HepG2 (cell line): ENCODE results near the gene COX6B1. TPM values are rescaled to one million over a fixed set of nuclear protein-coding genes. Genes with fewer than 3 reads are reported as not detected.

ENCODE experiments used
- ARID4A ChIP-seq: sonication (generic); formaldehyde crosslinking; IDR thresholded peaks from 2 replicates; pipeline ENCODE4 v1.5.0; 2020; ENCODE audit warnings: mild to moderate bottlenecking, missing genetic modification reagents, borderline replicate concordance
- ARNT2 ChIP-seq: sonication (generic); formaldehyde crosslinking; IDR thresholded peaks from 2 replicates; pipeline ENCODE4 v1.8.0; 2022; ENCODE audit warnings: mild to moderate bottlenecking, low read depth, missing genetic modification reagents, moderate library complexity
- GABPA ChIP-seq, 2 experiments: IDR thresholded peaks; 2 replicates each; pipeline ENCODE4 v1.6.1; 2011 to 2016; ENCODE audit warnings: low read depth in 2 of 2, low read length in 1 of 2, missing biosample characterization in 1 of 2, missing genetic modification characterization in 1 of 2
- KDM5B ChIP-seq: sonication (generic); formaldehyde crosslinking; IDR thresholded peaks from 2 replicates; pipeline ENCODE4 v1.4.0; 2020; ENCODE audit warnings: missing genetic modification reagents, mild to moderate bottlenecking, borderline replicate concordance
- LCORL ChIP-seq, 2 experiments: fragments of 450-650 bp in 1 of 2; sonication (generic) in 1 of 2; formaldehyde crosslinking in 1 of 2; IDR thresholded peaks; 2 replicates each; pipeline versions ENCODE4 v1.5.0 to v1.6.1; 2017 to 2020; ENCODE audit warnings: antibody characterized with exemption in 1 of 2, missing genetic modification reagents in 1 of 2
- MEF2D ChIP-seq: sonication (generic); formaldehyde crosslinking; IDR thresholded peaks from 2 replicates; pipeline ENCODE4 v1.5.1; 2020; ENCODE audit warnings: mild to moderate bottlenecking, missing genetic modification reagents
- NR2F6 ChIP-seq, 2 experiments: IDR thresholded peaks; 2 replicates each; pipeline ENCODE4 v1.6.1; 2016; ENCODE audit warnings: antibody characterized with exemption in 1 of 2, mild to moderate bottlenecking in 1 of 2
- PCBP1 ChIP-seq: fragments of 200-400 bp; formaldehyde crosslinking; IDR thresholded peaks from 2 replicates; pipeline ENCODE4 v1.6.1; 2017; ENCODE audit warnings: mild to moderate bottlenecking, low read depth, low read length, borderline replicate concordance
- SIX1 ChIP-seq: sonication (generic); formaldehyde crosslinking; IDR thresholded peaks from 2 replicates; pipeline ENCODE4 v1.4.0; 2020; ENCODE audit warnings: missing genetic modification reagents, borderline replicate concordance
- STAG1 ChIP-seq: sonication (generic); formaldehyde crosslinking; IDR thresholded peaks from 2 replicates; pipeline ENCODE4 v1.4.0; 2020; ENCODE audit warnings: missing genetic modification reagents
- ZBED4 ChIP-seq: sonication (generic); formaldehyde crosslinking; IDR thresholded peaks from 2 replicates; pipeline ENCODE4 v1.4.0; 2020; ENCODE audit warnings: missing genetic modification reagents, borderline replicate concordance
- ZBTB4 ChIP-seq: sonication (generic); formaldehyde crosslinking; IDR thresholded peaks from 2 replicates; pipeline ENCODE4 v1.4.0; 2020; ENCODE audit warnings: missing genetic modification reagents, mild to moderate bottlenecking, borderline replicate concordance
- ZNF326 ChIP-seq: sonication (generic); formaldehyde crosslinking; IDR thresholded peaks from 2 replicates; pipeline ENCODE4 v1.4.0; 2020; ENCODE audit warnings: missing genetic modification reagents, borderline replicate concordance
- ZNF614 ChIP-seq: IDR thresholded peaks from 2 replicates; pipeline ENCODE4 v1.6.1; 2018; ENCODE audit warnings: missing biosample characterization, missing genetic modification reagents, inconsistent platforms, borderline replicate concordance
- ZSCAN25 ChIP-seq: sonication (generic); formaldehyde crosslinking; IDR thresholded peaks from 2 replicates; pipeline ENCODE4 v1.8.0; 2022; ENCODE audit warnings: mild to moderate bottlenecking, missing genetic modification reagents
- polyA plus RNA-seq, 8 experiments: library from polyadenylated mRNA; depleted of rRNA in 3 of 8; stranded (reverse) in 7 of 8; unstranded in 1 of 8; fragments of >200 nt; fragmentation: Illumina TruSeq in 4 of 8; extraction: Trizol in 4 of 8; gene quantifications; 2 replicates each; pipeline versions ENCODE4 v1.2.1 to v1.2.3, GENCODE V29; 2011 to 2016; ENCODE audit warnings: low read depth in 4 of 8, missing spikeins in 1 of 8, mixed read lengths in 1 of 8; ENCODE audit not compliant: insufficient read depth in 1 of 8
- total RNA-seq, 5 experiments: library from RNA; depleted of rRNA; stranded (reverse); fragments of >200 nt; fragmentation: Illumina TruSeq; extraction: Trizol; gene quantifications; 2 replicates each; pipeline ENCODE4 v1.2.3, GENCODE V29; 2016; ENCODE audit warnings: low read depth in 1 of 5

Gene COX6B1
- total and polyA plus RNA-seq, 2 of the 13 experiments (the other 11 are each of a cell fraction or from before 2014, with no cell fraction given) = 481 to 487 TPM

- no peak for TF ChIP-seq ZNF326 (CRISPR knock-in tag)
- no peak for TF ChIP-seq ZBTB4 (CRISPR knock-in tag)
- peak; percentile 98 for TF ChIP-seq PCBP1
- 0 out of 2 replicates have a peak, but pooled peaks have one; percentile 21 for TF ChIP-seq NR2F6 (IDR thresholded peaks at IDR 0.05)
- peak; percentile 77 for TF ChIP-seq NR2F6 (CRISPR knock-in tag; IDR thresholded peaks at IDR 0.05)
- 0 out of 2 replicates have a peak, but pooled peaks have one; percentile 18 for TF ChIP-seq ZNF614 (CRISPR knock-in tag)
- peak; percentile 33; the same call in 1 of the 2 replicates for TF ChIP-seq KDM5B
- TF ChIP-seq ZSCAN25 (CRISPR knock-in tag) = peak; percentile 81
- TF ChIP-seq LCORL (IDR thresholded peaks at IDR 0.05) = no peak
- peak; percentile 50; the same call in 1 of the 2 replicates for TF ChIP-seq LCORL (CRISPR knock-in tag; IDR thresholded peaks at IDR 0.05)
- TF ChIP-seq STAG1 = peak; percentile 95
- 0 out of 2 replicates have a peak, but pooled peaks have one; percentile 33 for TF ChIP-seq ARNT2 (CRISPR knock-in tag)
- TF ChIP-seq MEF2D (CRISPR knock-in tag) = no peak
- TF ChIP-seq ZBED4 (CRISPR knock-in tag) = 0 out of 2 replicates have a peak, but pooled peaks have one; percentile 26
- peak; percentile 62; the same call in 1 of the 2 replicates for TF ChIP-seq ARID4A (CRISPR knock-in tag)
- no peak for TF ChIP-seq GABPA (IDR thresholded peaks at IDR 0.05; ENCODE audit: low read depth, low read length)
- TF ChIP-seq GABPA (CRISPR knock-in tag; IDR thresholded peaks at IDR 0.05; ENCODE audit: low read depth) = peak; percentile 27; the same call in 1 of the 2 replicates
- TF ChIP-seq SIX1 (CRISPR knock-in tag) = no peak
Measured at GRCh38 chr19:35693835-35694599, 45.9 kb downstream of the COX6B1 start (continued).
